GM21423 (cell line): ENCODE measurements around the gene IHH.

Source experiments
- ATAC-seq: cut with Tn5 transposase; IDR thresholded peaks from one replicate; pipeline ENCODE4 v1.9.1; 2021; ENCODE audit warnings: mild to moderate bottlenecking, moderate library complexity; ENCODE audit not compliant: unreplicated experiment

The IHH gene

GRCh38 chr2:219041252-219041651 is 19.5 kb downstream of the IHH start, which contains the start of gene CFAP65:
TSS of gene CFAP65 (minus strand) at chr2:219041516. CDS start at chr2:219039048, 2,468 bp downstream.
- no peak for ATAC-seq

GRCh38 chr2:219038600-219038999 is 22.1 kb downstream of the IHH start:
- ATAC-seq = no peak

- no peak for ATAC-seq
Observed at GRCh38 chr2:219037783-219038499, 22.8 kb downstream of the IHH start.

- no peak for ATAC-seq
Observed at GRCh38 chr2:219035942-219036341, 24.8 kb downstream of the IHH start.

GRCh38 chr2:219034823-219035222 is 25.9 kb downstream of the IHH start:
- no peak for ATAC-seq

GRCh38 chr2:219032051-219032745 is 28.5 kb downstream of the IHH start:
- ATAC-seq = no peak

- ATAC-seq = no peak
Observed at GRCh38 chr2:219031005-219031738, 29.5 kb downstream of the IHH start.

DNA sequence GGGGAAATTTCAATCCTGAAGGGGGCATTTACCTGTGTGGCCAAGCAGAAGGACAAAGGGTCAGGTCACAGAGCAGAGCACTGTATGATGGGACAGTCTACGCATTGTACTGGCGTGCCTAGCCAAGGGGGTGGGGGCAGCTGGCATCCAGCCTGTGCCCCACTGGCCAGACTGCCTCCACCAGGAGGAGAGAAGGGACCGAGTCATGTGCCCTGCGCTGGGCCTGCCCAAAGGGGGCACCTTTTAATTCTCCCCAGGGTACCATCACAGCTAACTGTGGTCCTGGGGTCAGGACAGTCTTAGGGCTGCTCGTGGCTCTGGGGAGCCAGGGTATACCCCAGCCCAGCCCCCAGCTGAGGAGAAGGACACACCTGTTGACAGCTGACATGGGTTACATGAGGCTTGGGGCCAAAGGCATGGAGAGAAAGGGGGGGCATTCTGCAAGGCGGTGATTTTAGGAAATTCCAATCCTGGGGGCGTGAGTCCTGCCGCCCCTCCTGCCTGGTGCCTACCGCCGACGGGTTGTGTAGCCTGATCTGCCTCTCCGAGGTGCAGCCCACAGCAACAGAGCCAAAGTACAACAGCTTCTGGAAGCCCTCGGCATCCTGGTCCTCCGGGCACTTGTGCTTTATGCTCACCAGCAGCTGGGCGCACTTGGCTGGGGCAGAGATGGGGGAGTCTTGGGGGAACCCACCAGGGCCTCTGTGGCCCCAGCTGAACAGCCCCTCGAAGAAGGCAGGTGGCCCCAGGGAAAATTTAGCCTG is 30.4 kb downstream of the IHH start:
- ATAC-seq = no peak

- ATAC-seq = peak; percentile 69
Observed at GRCh38 chr2:219029829-219030165, 30.9 kb downstream of the IHH start.

- ATAC-seq = no peak
Observed at GRCh38 chr2:219028996-219029828, 31.5 kb downstream of the IHH start.

DNA sequence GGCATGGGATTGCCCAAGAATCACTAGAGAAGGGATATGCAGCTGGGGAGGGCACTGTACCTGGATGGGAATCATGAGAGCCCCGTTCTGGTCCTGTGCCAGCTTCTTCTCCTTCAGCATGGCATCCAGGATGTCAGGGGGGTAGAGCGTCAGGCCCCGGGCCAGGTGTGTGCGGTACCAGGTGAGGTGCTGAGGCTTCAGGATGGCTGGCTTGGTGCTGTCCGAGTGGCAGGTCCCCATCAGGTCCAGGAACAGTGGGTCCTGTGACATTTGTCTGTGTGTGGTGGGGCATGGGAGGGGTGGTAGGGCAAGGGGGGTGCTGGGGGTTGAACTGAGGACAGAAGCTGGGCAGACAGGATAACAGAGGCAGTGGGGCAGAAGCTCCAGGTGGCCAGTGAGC is 32.6 kb downstream of the IHH start:
- ATAC-seq = no peak

DNA sequence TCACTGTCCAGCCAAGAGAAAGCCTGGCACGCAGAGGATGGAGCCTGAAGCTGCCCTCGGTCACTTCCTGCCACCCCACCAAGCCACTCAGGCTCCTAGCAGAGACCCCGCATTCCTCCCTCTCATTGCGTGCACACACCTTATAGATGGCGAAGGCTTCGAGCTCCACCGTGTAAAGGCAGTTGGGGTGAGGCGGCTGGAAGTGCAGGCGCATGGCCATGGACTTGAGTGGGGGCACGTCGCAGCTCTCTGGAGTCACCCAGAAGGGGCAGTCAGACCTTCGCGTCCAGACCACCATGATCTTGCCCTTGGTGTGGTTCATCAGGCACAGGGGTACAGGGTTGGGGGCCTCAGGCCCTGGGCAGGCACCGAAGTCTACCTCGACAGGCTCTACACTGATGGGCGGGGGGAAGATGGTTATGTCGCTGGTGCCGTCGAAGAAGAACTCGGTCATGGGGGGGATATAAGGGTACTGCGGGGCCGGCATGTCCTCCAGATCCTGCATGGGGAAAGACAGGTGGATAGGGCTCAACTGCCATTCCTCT is 33.1 kb downstream of the IHH start:
- no peak for ATAC-seq

GRCh38 chr2:219026946-219027345 is 33.8 kb downstream of the IHH start:
- no peak for ATAC-seq

GRCh38 chr2:219025637-219026585 is 34.8 kb downstream of the IHH start:
- ATAC-seq = no peak

- no peak for ATAC-seq
Observed at GRCh38 chr2:219024059-219024458, 36.7 kb downstream of the IHH start.

DNA sequence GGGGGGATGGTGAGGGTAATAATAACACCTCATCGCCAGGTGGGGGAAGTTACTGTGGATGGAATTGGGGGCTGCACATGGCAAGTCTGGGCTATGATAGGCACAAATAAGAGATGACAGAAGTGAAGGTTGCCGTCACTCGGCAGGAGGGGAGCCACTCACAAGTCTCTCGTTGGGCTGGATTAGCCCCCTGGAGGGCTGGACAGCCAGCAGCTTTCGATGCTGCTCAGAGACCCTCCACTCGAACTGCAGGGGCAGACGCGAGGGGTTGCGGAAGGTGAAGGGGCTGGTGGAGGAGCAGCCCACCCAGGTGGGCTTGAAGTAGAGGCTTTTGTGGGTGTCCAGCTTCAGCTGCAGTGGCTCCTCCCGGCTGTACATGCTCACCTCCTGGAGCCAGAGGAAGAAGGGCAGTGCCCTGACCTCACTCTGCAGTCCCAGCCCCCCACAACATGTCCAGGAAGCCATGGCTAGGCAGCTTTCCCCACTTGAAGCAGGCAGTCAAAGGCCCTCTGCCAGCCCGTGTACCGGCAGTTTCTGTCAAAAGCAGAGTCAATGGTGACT is 37.6 kb downstream of the IHH start:
- no peak for ATAC-seq

- no peak for ATAC-seq
Observed at GRCh38 chr2:219022616-219023015, 38.1 kb downstream of the IHH start.

GRCh38 chr2:219022041-219022440 is 38.7 kb downstream of the IHH start:
- ATAC-seq = no peak

DNA sequence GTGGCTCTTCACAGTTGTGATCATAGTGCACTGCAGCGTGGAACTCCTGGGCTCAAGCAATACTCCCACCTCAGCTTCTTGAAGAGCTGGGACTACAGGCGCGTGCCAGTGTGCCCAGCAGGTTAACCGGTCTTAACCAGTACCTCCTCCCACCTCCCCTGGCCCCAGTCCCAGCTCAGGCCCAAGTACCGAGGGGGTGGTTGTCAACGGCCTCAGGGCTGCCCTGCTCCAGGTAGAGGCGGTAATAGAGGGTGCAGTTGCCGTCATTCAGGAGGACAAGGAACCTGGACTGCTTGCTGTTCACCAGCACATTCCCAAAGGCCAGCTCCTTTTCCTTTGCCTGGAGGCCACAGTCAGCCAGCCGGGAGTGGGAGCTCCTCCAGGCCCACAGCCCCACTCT is 39.1 kb downstream of the IHH start:
- no peak for ATAC-seq
